Common myeloid progenitor, CD34-positive (primary cell): ENCODE measurements around the gene PTPRN2.

Source experiments
- CTCF ChIA-PET: fragments of 350-600 bp; sonication (Branson Sonifier 250); formaldehyde crosslinking; loops from one replicate; lab custom pipeline; 2021; ENCODE audit warnings: antibody characterized with exemption; lab: Charles Lee
- POLR2A ChIA-PET: fragments of 350-600 bp; sonication (Branson Sonifier 250); formaldehyde crosslinking; loops from one replicate; lab custom pipeline; 2021; ENCODE audit warnings: antibody characterized with exemption; lab: Charles Lee
- DNase-seq, 3 donors: peaks; one replicate each; pipeline versions ENCODE4 v3.0.0 to v3.0.0-alpha.2; 2013
- H3K27ac ChIP-seq, 2 experiments: 1 replicate in 1 of 2; 2 replicates in 1 of 2; pipeline ENCODE4 v1.7.0; 2013; ENCODE audit warnings: inconsistent platforms in 2 of 2, low read length in 2 of 2, mild to moderate bottlenecking in 2 of 2, low read depth in 1 of 2, moderate library complexity in 1 of 2; ENCODE audit not compliant: severe bottlenecking in 2 of 2, insufficient read depth in 1 of 2, poor library complexity in 1 of 2
- H3K27me3 ChIP-seq, 5 experiments: replicated peaks in 2 of 5; 1 replicate in 3 of 5; 2 replicates in 2 of 5; pipeline versions ENCODE4 v1.6.1 to v1.7.0; 2013; ENCODE audit warnings: low read length in 4 of 5, mild to moderate bottlenecking in 2 of 5, moderate library complexity in 2 of 5, inconsistent platforms in 1 of 5; ENCODE audit not compliant: insufficient read depth in 5 of 5, control insufficient read depth in 4 of 5
- H3K36me3 ChIP-seq, 4 experiments: 1 replicate in 2 of 4; 2 replicates in 2 of 4; pipeline versions ENCODE4 v1.6.1 to v1.7.0; 2013; ENCODE audit warnings: low read length in 3 of 4, control low read depth in 1 of 4, mild to moderate bottlenecking in 1 of 4; ENCODE audit not compliant: control insufficient read depth in 4 of 4, insufficient read depth in 4 of 4
- H3K4me1 ChIP-seq, 4 experiments: 1 replicate in 3 of 4; 2 replicates in 1 of 4; pipeline versions ENCODE4 v1.6.1 to v1.7.1; 2013; ENCODE audit warnings: low read length in 3 of 4, mild to moderate bottlenecking in 3 of 4, control low read depth in 1 of 4, inconsistent platforms in 1 of 4, moderate library complexity in 1 of 4; ENCODE audit not compliant: control insufficient read depth in 4 of 4, insufficient read depth in 4 of 4; ENCODE audit errors: control extremely low read depth in 1 of 4
- H3K4me3 ChIP-seq, 7 experiments: 1 replicate in 4 of 7; 2 replicates in 3 of 7; pipeline versions ENCODE4 v1.5.1 to v1.7.0; 2013; ENCODE audit warnings: mild to moderate bottlenecking in 7 of 7, low read length in 6 of 7, moderate library complexity in 6 of 7, inconsistent platforms in 2 of 7, low read depth in 2 of 7, control low read depth in 1 of 7; ENCODE audit not compliant: insufficient read depth in 4 of 7, control insufficient read depth in 1 of 7; ENCODE audit errors: extremely low read depth in 1 of 7
- H3K9me3 ChIP-seq, 5 experiments: 1 replicate in 4 of 5; 2 replicates in 1 of 5; pipeline versions ENCODE4 v1.6.1 to v1.7.1; 2013; ENCODE audit warnings: low read length in 4 of 5, mild to moderate bottlenecking in 2 of 5, inconsistent platforms in 1 of 5, low read depth in 1 of 5, moderate library complexity in 1 of 5; ENCODE audit not compliant: control insufficient read depth in 4 of 5, insufficient read depth in 2 of 5; ENCODE audit errors: control extremely low read depth in 1 of 5
- WGBS: methylation state at CpG from one replicate; pipeline ENCODE4 v1.1.5; 2013; ENCODE audit not compliant: insufficient coverage; 5-methylcytosine and 5-hydroxymethylcytosine counted together

Gene PTPRN2

DNA sequence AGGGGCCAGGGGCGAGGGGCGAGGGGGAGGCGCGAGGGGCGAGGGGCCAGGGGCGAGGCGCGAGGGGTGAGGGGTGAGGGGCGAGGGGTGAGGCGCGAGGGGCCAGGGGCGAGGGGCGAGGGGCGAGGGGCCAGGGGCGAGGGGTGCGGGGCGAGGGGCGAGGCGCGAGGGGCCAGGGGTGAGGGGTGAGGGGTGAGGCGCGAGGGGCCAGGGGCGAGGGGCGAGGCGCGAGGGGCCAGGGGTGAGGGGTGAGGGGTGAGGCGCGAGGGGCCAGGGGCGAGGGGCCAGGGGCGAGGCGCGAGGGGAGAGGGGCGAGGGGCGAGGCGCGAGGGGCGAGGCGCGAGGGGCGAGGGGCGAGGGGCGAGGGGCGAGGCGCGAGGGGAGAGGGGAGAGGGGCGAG is 192.3 kb downstream of the PTPRN2 start:
- WGBS: no CpG with 5 or more reads among the region's 46 CpGs
- Histone ChIP-seq H3K36me3 (no peaks in the 10 kb centered on the region), H3K27ac (no peak overlapping the region), H3K4me3 (no peak overlapping the region), H3K27me3 (peaks cover 0 to 4% (median 0%) of the 10 kb centered on the region in 5 experiments), H3K9me3 (peaks cover 0 to 6% (median 3%) of the 10 kb centered on the region in 5 experiments), H3K4me1 (no peaks in the 10 kb centered on the region)
- ChIA-PET CTCF (interaction anchor here (1.2 kb wide), 1 partner anchor 9 kb away, joined by 3 read pairs; no protein-coding TSS in a partner anchor), POLR2A (no interaction called here)
- no peak for DNase-seq

DNA sequence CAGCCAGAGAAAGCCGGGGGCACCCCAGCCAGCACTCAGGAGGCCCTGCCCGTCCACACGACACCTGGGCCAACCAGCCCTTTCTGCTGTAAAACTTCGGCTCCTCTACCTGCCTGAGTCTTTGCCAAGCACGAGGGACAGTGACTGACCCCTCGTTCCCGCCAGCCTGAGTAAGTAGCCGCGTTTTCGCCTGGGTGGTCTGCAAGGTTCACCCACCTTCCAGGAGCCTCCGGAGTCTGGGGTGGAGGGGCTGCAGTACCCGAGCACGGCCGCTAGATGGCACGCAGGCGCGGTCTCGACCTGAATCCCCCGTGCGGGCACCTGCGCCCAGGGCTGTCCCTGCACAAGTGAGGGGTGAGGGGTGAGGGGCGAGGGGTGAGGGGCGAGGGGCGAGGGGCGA is 192.7 kb downstream of the PTPRN2 start:
- DNase-seq: peak; percentile 4 to 40 (median 18)
- no peaks in the 10 kb centered on the region for H3K36me3 ChIP-seq
- no peaks in the 10 kb centered on the region for H3K4me1 ChIP-seq
- peaks cover 0 to 6% (median 3%) of the 10 kb centered on the region in 5 experiments for H3K9me3 ChIP-seq
- 48% methylated on average over 10 of the region's 25 CpGs for WGBS
- H3K4me3 ChIP-seq: no peak overlapping the region
- no peak overlapping the region for H3K27ac ChIP-seq
- CTCF ChIA-PET: interaction anchor here (1.6 kb wide), 1 partner anchor 14 kb away, joined by 4 read pairs; no protein-coding TSS in a partner anchor
- POLR2A ChIA-PET: no interaction called here
- peaks cover 0 to 4% (median 0%) of the 10 kb centered on the region in 5 experiments for H3K27me3 ChIP-seq

GRCh38 chr7:158393926-158394625 is 193.5 kb downstream of the PTPRN2 start:
- WGBS: 96% methylated on average over 13 of the region's 16 CpGs
- H3K36me3 ChIP-seq: no peaks in the 10 kb centered on the region
- no peaks in the 10 kb centered on the region for H3K4me1 ChIP-seq
- no peak overlapping the region for H3K27ac ChIP-seq
- ChIA-PET POLR2A (no interaction called here), CTCF (interaction anchor here (1.6 kb wide), 1 partner anchor 15 kb away, joined by 4 read pairs; no protein-coding TSS in a partner anchor)
- peaks cover 0 to 5% (median 1%) of the 10 kb centered on the region in 5 experiments for H3K9me3 ChIP-seq
- H3K27me3 ChIP-seq: peaks cover 0 to 4% (median 0%) of the 10 kb centered on the region in 5 experiments
- no peak overlapping the region for H3K4me3 ChIP-seq
- no peak for DNase-seq

DNA sequence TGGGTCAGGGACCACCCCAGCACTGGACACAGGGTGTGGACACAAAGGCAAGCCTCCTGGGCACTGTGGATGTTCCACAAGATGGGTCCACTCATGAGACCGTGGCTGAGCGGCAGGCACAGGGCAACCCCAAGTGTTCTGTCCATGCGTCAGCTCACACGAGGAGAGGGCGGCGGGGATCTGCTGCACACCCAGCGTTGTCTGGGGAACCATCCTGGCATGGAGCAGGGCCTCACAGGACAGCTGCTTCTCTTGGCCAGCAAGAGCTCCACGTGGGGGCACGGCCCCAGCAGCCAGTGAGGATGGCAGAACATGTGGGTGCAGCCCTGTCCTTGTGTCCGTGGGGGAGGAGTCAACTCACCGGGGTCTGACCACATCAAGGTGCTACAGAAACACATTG is 195.4 kb downstream of the PTPRN2 start:
- Histone ChIP-seq H3K27me3 (peaks cover 0 to 2% (median 0%) of the 10 kb centered on the region in 5 experiments), H3K36me3 (no peaks in the 10 kb centered on the region), H3K27ac (no peak overlapping the region), H3K4me1 (no peaks in the 10 kb centered on the region), H3K4me3 (no peak overlapping the region), H3K9me3 (no peaks in the 10 kb centered on the region)
- ChIA-PET POLR2A (no interaction called here), CTCF (no interaction called here)
- WGBS: 98% methylated on average over 11 of the region's 11 CpGs
- no peak for DNase-seq

DNA sequence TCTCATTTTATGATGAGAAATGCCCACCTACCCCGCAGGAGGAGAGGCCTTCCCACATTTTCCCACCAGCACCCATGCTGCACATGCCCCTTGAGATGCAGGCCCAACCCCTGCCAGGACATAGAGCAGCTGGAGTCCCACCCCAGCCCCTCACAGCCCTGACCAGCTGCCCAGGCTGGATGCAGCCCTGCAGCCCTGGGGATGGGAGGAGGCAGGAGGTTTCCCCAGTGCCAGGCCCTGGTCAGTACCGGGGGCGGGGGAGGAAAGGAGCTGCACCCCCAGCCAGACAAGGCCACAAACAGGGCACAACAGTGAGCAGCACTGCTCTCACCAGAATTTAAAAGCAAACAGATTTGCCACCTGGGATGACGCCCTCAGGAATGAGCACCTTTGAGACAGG is 196.1 kb downstream of the PTPRN2 start:
- WGBS: 94% methylated on average over 3 of the region's 4 CpGs
- ChIA-PET POLR2A (no interaction called here), CTCF (interaction anchor here (1.5 kb wide), 1 partner anchor 29 kb away, joined by 3 read pairs; no protein-coding TSS in a partner anchor)
- H3K4me3 ChIP-seq: no peak overlapping the region
- H3K9me3 ChIP-seq: no peaks in the 10 kb centered on the region
- no peak overlapping the region for H3K27ac ChIP-seq
- no peak for DNase-seq
- H3K4me1 ChIP-seq: no peaks in the 10 kb centered on the region
- H3K27me3 ChIP-seq: no peaks in the 10 kb centered on the region
- no peaks in the 10 kb centered on the region for H3K36me3 ChIP-seq

DNA sequence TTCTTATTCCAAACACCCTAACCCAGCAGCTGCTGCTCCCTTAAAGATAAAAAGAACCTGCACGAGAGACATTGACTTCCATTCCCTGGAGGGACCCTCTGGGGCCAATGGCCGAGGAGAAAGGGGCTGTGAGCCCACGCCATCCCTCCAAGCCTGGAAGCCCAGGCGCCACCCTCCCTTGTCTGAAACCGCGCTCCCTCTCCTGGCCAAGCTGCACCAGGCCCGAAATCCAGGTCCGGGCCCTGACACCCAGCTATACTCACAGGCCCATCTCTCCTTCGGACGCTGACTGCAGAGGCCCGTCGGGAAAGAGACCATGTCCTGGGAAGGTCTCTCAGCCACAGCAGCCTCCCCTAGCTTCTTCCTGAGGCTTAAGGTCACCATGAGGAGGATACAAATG is 196.5 kb downstream of the PTPRN2 start:
- no peaks in the 10 kb centered on the region for H3K9me3 ChIP-seq
- ChIA-PET POLR2A (no interaction called here), CTCF (interaction anchor here (1.5 kb wide), 1 partner anchor 29 kb away, joined by 3 read pairs; no protein-coding TSS in a partner anchor)
- no peaks in the 10 kb centered on the region for H3K36me3 ChIP-seq
- WGBS: 95% methylated on average over 10 of the region's 12 CpGs
- no peaks in the 10 kb centered on the region for H3K27me3 ChIP-seq
- H3K4me1 ChIP-seq: no peaks in the 10 kb centered on the region
- no peak overlapping the region for H3K4me3 ChIP-seq
- no peak for DNase-seq
- H3K27ac ChIP-seq: no peak overlapping the region

- 97% methylated on average over 16 of the region's 16 CpGs for WGBS
- H3K4me1 ChIP-seq: no peaks in the 10 kb centered on the region
- no peaks in the 10 kb centered on the region for H3K36me3 ChIP-seq
- no peak for DNase-seq
- H3K4me3 ChIP-seq: no peak overlapping the region
- ChIA-PET POLR2A (no interaction called here), CTCF (interaction anchor here (1.5 kb wide), 1 partner anchor 30 kb away, joined by 3 read pairs; no protein-coding TSS in a partner anchor)
- no peaks in the 10 kb centered on the region for H3K9me3 ChIP-seq
- H3K27ac ChIP-seq: no peak overlapping the region
- H3K27me3 ChIP-seq: no peaks in the 10 kb centered on the region
Observed at GRCh38 chr7:158390460-158390859, 197.2 kb downstream of the PTPRN2 start.
